Endothelial cell of umbilical vein (primary cell): ENCODE results near the gene TBC1D14. TPM values are rescaled to one million over a fixed set of nuclear protein-coding genes. Genes with fewer than 3 reads are reported as not detected.

ENCODE experiments used
- BruUV-seq: library from RNA; stranded (reverse); fragments of 400-500 nt; replicated peaks from 2 replicates; lab custom pipeline; 2021; lab: Mats Ljungman, UMichigan
- CTCF ChIA-PET: fragments of 300-600, 350-600 bp; sonication (Branson Sonifier 250); formaldehyde crosslinking; loops from one replicate; lab custom pipeline; 2021; ENCODE audit warnings: antibody characterized with exemption, inconsistent platforms; lab: Charles Lee
- POLR2A ChIA-PET: fragments of 300-600, 350-600 bp; sonication (Branson Sonifier 250); formaldehyde crosslinking; loops from one replicate; lab custom pipeline; 2021; ENCODE audit warnings: antibody characterized with exemption, inconsistent platforms; lab: Charles Lee
- DNase-seq: peaks from one replicate; pipeline ENCODE4 v3.0.0-alpha.2; 2011; ENCODE audit warnings: low read depth, low spot score
- FAIRE-seq: peaks from 2 replicates; lab custom pipeline; 2011; peaks lifted over from hg19 to GRCh38; lab: Jason Lieb, UNC
- H2AFZ ChIP-seq: 2 replicates; pipeline ENCODE4 v1.6.0; 2012; ENCODE audit warnings: low read depth, low read length, control low read depth, inconsistent platforms
- H3K27ac ChIP-seq: 2 replicates; pipeline ENCODE4 v1.5.1; 2011; ENCODE audit warnings: low read depth, mild to moderate bottlenecking, control low read depth, low read length, moderate library complexity; ENCODE audit not compliant: insufficient read depth
- H3K27me3 ChIP-seq, 2 experiments: 2 replicates each; pipeline versions ENCODE4 v1.6.0 to v1.6.1; 2011; ENCODE audit warnings: low read length in 2 of 2, mixed read lengths in 1 of 2; ENCODE audit not compliant: control insufficient read depth in 2 of 2, insufficient read depth in 2 of 2
- H3K36me3 ChIP-seq, 2 experiments: 2 replicates in 1 of 2; 3 replicates in 1 of 2; pipeline ENCODE4 v1.5.1; 2011; ENCODE audit warnings: low read length in 2 of 2, mild to moderate bottlenecking in 1 of 2, moderate library complexity in 1 of 2; ENCODE audit not compliant: control insufficient read depth in 2 of 2, insufficient read depth in 2 of 2; ENCODE audit errors: extremely low read depth in 1 of 2
- H3K4me1 ChIP-seq: 3 replicates; pipeline ENCODE4 v1.5.1; 2011; ENCODE audit warnings: mild to moderate bottlenecking, low read length; ENCODE audit not compliant: control insufficient read depth, insufficient read depth; ENCODE audit errors: extremely low read depth
- H3K4me2 ChIP-seq: 2 replicates; pipeline ENCODE4 v1.6.1; 2011; ENCODE audit warnings: low read length, control low read depth, mixed read lengths; ENCODE audit not compliant: insufficient read depth
- H3K4me3 ChIP-seq, 3 experiments: fragments of 200-600 bp in 1 of 3; sonication (generic), shearing (Covaris generic) in 1 of 3; replicated peaks in 1 of 3; 2 replicates each; pipeline ENCODE4 v1.5.1; 2011 to 2016; ENCODE audit warnings: control low read depth in 3 of 3, low read length in 3 of 3, mild to moderate bottlenecking in 2 of 3, inconsistent platforms in 1 of 3, low read depth in 1 of 3, moderate library complexity in 1 of 3; ENCODE audit not compliant: insufficient read depth in 1 of 3
- H3K79me2 ChIP-seq: 2 replicates; pipeline ENCODE4 v1.6.0; 2012; ENCODE audit warnings: low read length, inconsistent platforms; ENCODE audit not compliant: control insufficient read depth, insufficient read depth
- H3K9ac ChIP-seq: replicated peaks from 2 replicates; pipeline ENCODE3; 2011; ENCODE audit warnings: low read length, control low read depth; ENCODE audit not compliant: insufficient read depth; ENCODE audit errors: extremely low read depth
- H3K9me1 ChIP-seq: replicated peaks from 3 replicates; pipeline ENCODE4 v1.6.0; 2011; ENCODE audit warnings: mild to moderate bottlenecking, low read length; ENCODE audit not compliant: control insufficient read depth, insufficient read depth; ENCODE audit errors: extremely low read depth
- H3K9me3 ChIP-seq: replicated peaks from 2 replicates; pipeline ENCODE4 v1.5.1; 2012; ENCODE audit warnings: low read length, inconsistent platforms; ENCODE audit not compliant: control insufficient read depth, insufficient read depth
- H4K20me1 ChIP-seq: replicated peaks from 2 replicates; pipeline ENCODE3; 2011; ENCODE audit warnings: mild to moderate bottlenecking, low read length; ENCODE audit not compliant: control insufficient read depth, insufficient read depth; ENCODE audit errors: extremely low read depth
- CTCF ChIP-seq, 2 donors: IDR thresholded peaks; 1 replicate in 1 of 2; 2 replicates in 1 of 2; pipeline ENCODE4 v1.5.1; 2011; ENCODE audit warnings: low read length in 2 of 2, mild to moderate bottlenecking in 2 of 2, moderate library complexity in 2 of 2, control low read depth in 1 of 2, inconsistent platforms in 1 of 2, low read depth in 1 of 2; ENCODE audit not compliant: insufficient read depth in 1 of 2; ENCODE audit errors: extremely low read depth in 1 of 2
- EZH2 ChIP-seq: IDR thresholded peaks from 2 replicates; pipeline ENCODE4 v1.6.1; 2012; ENCODE audit warnings: borderline replicate concordance, low read depth, mild to moderate bottlenecking, moderate library complexity, low read length, inconsistent platforms; ENCODE audit not compliant: severe bottlenecking
- FOS ChIP-seq: IDR thresholded peaks from 2 replicates; pipeline ENCODE4 v1.6.1; 2011; ENCODE audit warnings: mild to moderate bottlenecking, low read length, moderate library complexity, borderline replicate concordance; ENCODE audit not compliant: insufficient read depth
- GATA2 ChIP-seq: IDR thresholded peaks from 2 replicates; pipeline ENCODE4 v1.7.0; 2011; ENCODE audit warnings: low read depth, mild to moderate bottlenecking, moderate library complexity, mixed read lengths, low read length; ENCODE audit not compliant: insufficient read length, insufficient read depth
- JUN ChIP-seq: IDR thresholded peaks from 2 replicates; pipeline ENCODE4 v1.6.1; 2011; ENCODE audit warnings: borderline replicate concordance, low read depth; ENCODE audit not compliant: insufficient read length, insufficient read depth
- MYC ChIP-seq: IDR thresholded peaks from one replicate; pipeline ENCODE4 v1.6.1; 2011; ENCODE audit warnings: mild to moderate bottlenecking, low read depth, low read length
- POLR2A ChIP-seq: IDR thresholded peaks from 2 replicates; pipeline ENCODE4 v1.6.1; 2012; ENCODE audit warnings: low read depth, mild to moderate bottlenecking, control low read depth, low read length
- POLR2AphosphoS5 ChIP-seq: IDR thresholded peaks from 2 replicates; pipeline ENCODE4 v1.6.1; 2012; ENCODE audit warnings: low read depth, mild to moderate bottlenecking, control low read depth, low read length, moderate library complexity; ENCODE audit not compliant: insufficient read depth
- dilution Hi-C: fragments of 300-500 bp; cut with MboI; formaldehyde crosslinking; loops from one replicate; pipeline ENCODE4 v1.15.0; 2019; ENCODE audit warnings: low sequenced_read_pairs; ENCODE audit not compliant: extremely low pct_ligation_motif_present
- intact Hi-C: fragments of 100-400 bp; cut with micrococcal nuclease; formaldehyde crosslinking; loops from one replicate; pipeline ENCODE4 v1.10.0; 2022
- polyA plus RNA-seq, 4 experiments: library from polyadenylated mRNA; depleted of rRNA in 3 of 4; stranded (reverse) in 3 of 4; unstranded in 1 of 4; fragments of >200 nt; gene quantifications; 2 replicates each; pipeline versions ENCODE4 v1.2.1 to v1.2.3, GENCODE V29; 2011 to 2012; ENCODE audit warnings: missing spikeins in 1 of 4
- total RNA-seq: library from RNA; stranded (reverse); gene quantifications from 2 replicates; pipeline ENCODE4 v1.2.3, GENCODE V29; 2021
- TF ChIP-seq, protein P1 (sequence below): IDR thresholded peaks from 2 replicates; pipeline ENCODE4 v1.6.1; 2011; ENCODE audit not compliant: insufficient read depth, insufficient read length

Gene TBC1D14
- total and polyA plus RNA-seq, 2 donors (not counting 3 experiments of a cell fraction or from before 2014, with no cell fraction given) = 23.7 to 24.8 TPM

- Histone ChIP-seq H3K9me1 (no peaks in the 10 kb centered on the region), H3K79me2 (no peaks in the 10 kb centered on the region), H3K4me3 (no peak overlapping the region), H3K36me3 (peaks cover 0 to 24% of the 10 kb centered on the region in 2 experiments), H3K9me3 (no peaks in the 10 kb centered on the region), H3K9ac (no peak overlapping the region), H4K20me1 (no peaks in the 10 kb centered on the region), H3K27ac (no peak overlapping the region), H3K27me3 (no peaks in the 10 kb centered on the region), H3K4me2 (no peak overlapping the region), H3K4me1 (no peaks in the 10 kb centered on the region), H2AFZ (no peak overlapping the region)
- DNase-seq (no peak), FAIRE-seq (no peak)
- intact Hi-C loops (no loop called here), dilution Hi-C loops (no loop called here)
- CTCF ChIA-PET = interaction anchor here (1.1 kb wide), 1 partner anchor 43 kb away, joined by 4 read pairs; no protein-coding TSS in a partner anchor
- TF ChIP-seq EZH2 = no peak
- TF ChIP-seq JUN = no peak
- no peak for TF ChIP-seq POLR2A
- no peak for TF ChIP-seq CTCF (IDR thresholded peaks at IDR 0.05; ENCODE audit: extremely low read depth in 1 of 2, insufficient read depth in 1 of 2, low read depth in 1 of 2, low read length in 2 of 2)
- TF ChIP-seq FOS = no peak
- TF ChIP-seq, protein P1, sequence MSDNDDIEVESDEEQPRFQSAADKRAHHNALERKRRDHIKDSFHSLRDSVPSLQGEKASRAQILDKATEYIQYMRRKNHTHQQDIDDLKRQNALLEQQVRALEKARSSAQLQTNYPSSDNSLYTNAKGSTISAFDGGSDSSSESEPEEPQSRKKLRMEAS = no peak
- TF ChIP-seq POLR2AphosphoS5 = no peak
- no peak for TF ChIP-seq MYC
- no peak for TF ChIP-seq GATA2
- POLR2A ChIA-PET = no interaction called here
- no TSS peak for BruUV-seq
Measured at GRCh38 chr4:7017446-7018048, 107.9 kb downstream of the TBC1D14 start.
